Activated T-helper 1 cell treated with anti-CD3 and anti-CD28 coated beads, Interleukin-12 subunit alpha, Interleukin-12 subunit beta, Interleukin-2, Interleukin-4 antibody, amounts not matched to agents 30 ng/mL and 10 ng/mL and 1 ng/mL, durations not matched to agents 14 hours and 24 hours and 36 hours (primary cell): ENCODE data around the gene TBRG1. TPM values are rescaled to one million over a fixed set of nuclear protein-coding genes. Genes with fewer than 3 reads are reported as not detected.

ENCODE experiments used
- DNase-seq: peaks from one replicate; pipeline ENCODE4 v3.0.0; 2021; ENCODE audit warnings: low spot score
- H3K27ac Mint-ChIP-seq: one replicate; pipeline ENCODE4 v1.8.0; 2021; ENCODE audit warnings: mild to moderate bottlenecking, mixed read lengths
- H3K27me3 Mint-ChIP-seq: one replicate; pipeline ENCODE4 v1.8.0; 2022; ENCODE audit warnings: mild to moderate bottlenecking, moderate library complexity, mixed read lengths; ENCODE audit not compliant: insufficient read depth
- H3K36me3 Mint-ChIP-seq: one replicate; pipeline ENCODE4 v1.8.0; 2021; ENCODE audit warnings: low read depth, mixed read lengths
- H3K4me1 Mint-ChIP-seq: one replicate; pipeline ENCODE4 v1.8.0; 2021; ENCODE audit warnings: low read depth, mixed read lengths
- H3K4me3 Mint-ChIP-seq: one replicate; pipeline ENCODE4 v1.8.0; 2021; ENCODE audit warnings: mild to moderate bottlenecking, moderate library complexity, mixed read lengths
- H3K9me3 Mint-ChIP-seq: one replicate; pipeline ENCODE4 v1.8.0; 2021; ENCODE audit warnings: mixed read lengths
- intact Hi-C: fragments of 100-400 bp; cut with micrococcal nuclease; formaldehyde crosslinking; loops from one replicate; pipeline ENCODE4 v1.15.1; 2024
- total RNA-seq: library from RNA; stranded (reverse); gene quantifications from 2 replicates; pipeline ENCODE4 v1.2.3, GENCODE V29; 2022

Gene TBRG1
- total RNA-seq, 1 donor from 2014 or later: 35.1 TPM

GRCh38 chr11:124674168-124674517, 51.5 kb downstream of the TBRG1 start:
- no peak for DNase-seq
- Mint-ChIP-seq H3K27me3 (peaks cover 5% of the 10 kb centered on the region), H3K27ac (peak overlapping the region; percentile 89), H3K36me3 (peaks cover 2% of the 10 kb centered on the region), H3K4me1 (peaks cover 29% of the 10 kb centered on the region), H3K4me3 (peak overlapping the region; percentile 89), H3K9me3 (peaks cover 5% of the 10 kb centered on the region)
- intact Hi-C loops: loop anchor here (5.0 to 10.0 kb wide), 2 partner anchors 557 to 891 kb away; partner anchors contain the start of genes EI24 and VWA5A

GRCh38 chr11:124674571-124674970, 51.9 kb downstream of the TBRG1 start:
- intact Hi-C loops: loop anchor here (5.0 to 10.0 kb wide), 2 partner anchors 557 to 890 kb away; partner anchors contain the start of genes EI24 and VWA5A
- H3K4me1 Mint-ChIP-seq: peaks cover 29% of the 10 kb centered on the region

GRCh38 chr11:124676386-124676785, 53.7 kb downstream of the TBRG1 start:
- no peaks in the 10 kb centered on the region for H3K36me3 Mint-ChIP-seq
- no peak overlapping the region for H3K4me3 Mint-ChIP-seq
- H3K27me3 Mint-ChIP-seq: peaks cover 5% of the 10 kb centered on the region
- no peak overlapping the region for H3K27ac Mint-ChIP-seq
- no peaks in the 10 kb centered on the region for H3K9me3 Mint-ChIP-seq
- no peak for DNase-seq
- intact Hi-C loops: loop anchor here (10.0 kb wide), 1 partner anchor 888 kb away; the partner anchor contains the start of gene EI24
- H3K4me1 Mint-ChIP-seq: peaks cover 29% of the 10 kb centered on the region

More at GRCh38 chr11:124674571-124674970, 51.9 kb downstream of the TBRG1 start:
- peak overlapping the region; percentile 89 for H3K27ac Mint-ChIP-seq
- H3K36me3 Mint-ChIP-seq: peaks cover 2% of the 10 kb centered on the region
- peak overlapping the region; percentile 89 for H3K4me3 Mint-ChIP-seq
- H3K9me3 Mint-ChIP-seq: peaks cover 5% of the 10 kb centered on the region
- DNase-seq: no peak
- H3K27me3 Mint-ChIP-seq: peaks cover 5% of the 10 kb centered on the region

- Mint-ChIP-seq H3K27ac (no peak overlapping the region), H3K27me3 (peaks cover 5% of the 10 kb centered on the region), H3K9me3 (peaks cover 11% of the 10 kb centered on the region), H3K36me3 (no peaks in the 10 kb centered on the region), H3K4me3 (no peak overlapping the region), H3K4me1 (peaks cover 17% of the 10 kb centered on the region)
- intact Hi-C loops: loop anchor here (10.0 kb wide), 1 partner anchor 886 kb away; the partner anchor contains the start of gene EI24
- DNase-seq: no peak
Measured at GRCh38 chr11:124678416-124678815, 55.8 kb downstream of the TBRG1 start.

- H3K27me3 Mint-ChIP-seq: peaks cover 5% of the 10 kb centered on the region
- no peak overlapping the region for H3K4me3 Mint-ChIP-seq
- intact Hi-C loops: no loop called here
Measured at GRCh38 chr11:124681421-124681820, 58.8 kb downstream of the TBRG1 start.

GRCh38 chr11:124682443-124682842, 59.8 kb downstream of the TBRG1 start:
- Mint-ChIP-seq H3K27me3 (peaks cover 12% of the 10 kb centered on the region), H3K4me3 (no peak overlapping the region), H3K4me1 (no peaks in the 10 kb centered on the region), H3K27ac (no peak overlapping the region), H3K36me3 (no peaks in the 10 kb centered on the region), H3K9me3 (peaks cover 29% of the 10 kb centered on the region)
- DNase-seq: no peak
- intact Hi-C loops: no loop called here

More at GRCh38 chr11:124681421-124681820, 58.8 kb downstream of the TBRG1 start:
- H3K4me1 Mint-ChIP-seq: peaks cover 2% of the 10 kb centered on the region
- no peak for DNase-seq
- H3K9me3 Mint-ChIP-seq: peaks cover 21% of the 10 kb centered on the region
- H3K36me3 Mint-ChIP-seq: no peaks in the 10 kb centered on the region
- no peak overlapping the region for H3K27ac Mint-ChIP-seq

Other genes starting within 250 kb of the TBRG1 start
- not detected in 2 replicates for gene OR8B2, start 238.4 kb upstream of the TBRG1 start, total RNA-seq
- not detected in 2 replicates for gene OR8B3, start 223.8 kb upstream of the TBRG1 start, total RNA-seq
- gene OR8B4, start 198.0 kb upstream of the TBRG1 start, total RNA-seq: not detected in 2 replicates
- not detected in 2 replicates for gene OR8B8, start 177.2 kb upstream of the TBRG1 start, total RNA-seq
- gene OR8B12, start 79.2 kb upstream of the TBRG1 start, total RNA-seq: not detected in 2 replicates
- not detected in 2 replicates for gene OR8A1, start 52.9 kb upstream of the TBRG1 start, total RNA-seq
- gene PANX3, start 11.4 kb upstream of the TBRG1 start, total RNA-seq: not detected in 2 replicates
- 4.9 and 5.2 TPM in 2 replicates for gene SIAE, start 50.9 kb downstream of the TBRG1 start, total RNA-seq
- 1.7 and 2.4 TPM in 2 replicates for gene SPA17, start 51.0 kb downstream of the TBRG1 start, total RNA-seq
- gene NRGN, start 117.1 kb downstream of the TBRG1 start, total RNA-seq: 3.9 and 6.1 TPM in 2 replicates
- gene VSIG2, start 129.4 kb downstream of the TBRG1 start, total RNA-seq: not detected in 2 replicates
- 0.52 and 0.64 TPM in 2 replicates for gene ESAM, start 139.4 kb downstream of the TBRG1 start, total RNA-seq
- 8.9 and 9.7 TPM in 2 replicates for gene MSANTD2, start 177.5 kb downstream of the TBRG1 start, total RNA-seq
- 4.5 and 5.5 TPM in 2 replicates for gene ROBO3, start 242.6 kb downstream of the TBRG1 start, total RNA-seq